Left ventricle myocardium inferior (tissue), 1 donor: ENCODE results near the gene NINJ2. TPM values are rescaled to one million over a fixed set of nuclear protein-coding genes. Genes with fewer than 3 reads are reported as not detected.
"Not testable (repeated sequence)": the region's sequence is repeated elsewhere in the genome, so short reads cannot be mapped to it uniquely, and the experiment has no call there.

Source experiments
- DNase-seq: peaks from one replicate; pipeline ENCODE4 v3.0.0-alpha.2; 2020
- H3K27ac ChIP-seq: fragments of 200-600 bp; replicated peaks from 2 replicates; pipeline ENCODE4 v1.8.0; 2021
- H3K27me3 ChIP-seq: fragments of 200-600 bp; 2 replicates; pipeline ENCODE4 v1.8.0; 2021; ENCODE audit warnings: low read depth
- H3K36me3 ChIP-seq: fragments of 200-600 bp; 2 replicates; pipeline ENCODE4 v1.8.0; 2021
- H3K4me1 ChIP-seq: fragments of 200-600 bp; 2 replicates; pipeline ENCODE4 v1.8.0; 2021
- H3K4me3 ChIP-seq: fragments of 200-600 bp; 2 replicates; pipeline ENCODE4 v1.8.0; 2021; ENCODE audit warnings: mild to moderate bottlenecking, moderate library complexity
- H3K9me3 ChIP-seq: fragments of 200-600 bp; replicated peaks from 2 replicates; pipeline ENCODE4 v1.8.0; 2021
- CTCF ChIP-seq: fragments of 200-600 bp; IDR thresholded peaks from 2 replicates; pipeline ENCODE4 v1.8.0; 2021; ENCODE audit warnings: antibody characterized with exemption, mild to moderate bottlenecking, borderline replicate concordance
- intact Hi-C: fragments of 100-400 bp; cut with micrococcal nuclease; formaldehyde crosslinking; loops from one replicate; pipeline ENCODE4 v1.11.0; 2022
- total RNA-seq: library from RNA; stranded (reverse); fragmentation: NEBNext Ultra II Directional; extraction: Animal tissue kit (Norgen Biotek cat#: 25700); gene quantifications from one replicate; pipeline ENCODE4 v1.2.1, GENCODE V29; 2021
- donor health status: DM: no; HTN: yes; CAD: no; lungs with severe emphysema.

NINJ2 gene
- total RNA-seq, 1 donor from 2014 or later: 4.6 TPM

- DNase-seq: no peak
- Histone ChIP-seq H3K27me3 (no peaks in the 10 kb centered on the region), H3K9me3 (peaks cover 22% of the 10 kb centered on the region), H3K4me1 (peaks cover 24% of the 10 kb centered on the region), H3K36me3 (no peaks in the 10 kb centered on the region), H3K27ac (no peak overlapping the region), H3K4me3 (no peak overlapping the region)
- TF ChIP-seq CTCF: no peak
- intact Hi-C loops: no loop called here
These were observed 38.8 kb upstream of the NINJ2 start for GRCh38 chr12:701896-702539.

GRCh38 chr12:700016-700415 is 36.8 kb upstream of the NINJ2 start:
- no peaks in the 10 kb centered on the region for H3K27me3 ChIP-seq
- H3K4me1 ChIP-seq: peaks cover 19% of the 10 kb centered on the region
- DNase-seq: no peak
- peaks cover 23% of the 10 kb centered on the region for H3K9me3 ChIP-seq
- no peak overlapping the region for H3K27ac ChIP-seq
- no peak overlapping the region for H3K4me3 ChIP-seq
- no peaks in the 10 kb centered on the region for H3K36me3 ChIP-seq
- no peak for TF ChIP-seq CTCF
- intact Hi-C loops: no loop called here

GRCh38 chr12:698222-698621 is 35.0 kb upstream of the NINJ2 start:
- H3K9me3 ChIP-seq: peaks cover 23% of the 10 kb centered on the region
- H3K36me3 ChIP-seq, H3K27ac ChIP-seq, H3K4me1 ChIP-seq, H3K4me3 ChIP-seq, DNase-seq, intact Hi-C loops, H3K27me3 ChIP-seq: not testable (repeated sequence)

GRCh38 chr12:697481-697880 is 34.2 kb upstream of the NINJ2 start:
- intact Hi-C loops: no loop called here
- no peaks in the 10 kb centered on the region for H3K27me3 ChIP-seq
- H3K27ac ChIP-seq: no peak overlapping the region
- peaks cover 23% of the 10 kb centered on the region for H3K9me3 ChIP-seq
- DNase-seq: no peak
- no peaks in the 10 kb centered on the region for H3K4me1 ChIP-seq
- H3K4me3 ChIP-seq: no peak overlapping the region
- no peaks in the 10 kb centered on the region for H3K36me3 ChIP-seq
- TF ChIP-seq CTCF: no peak

GRCh38 chr12:694734-695503 is 31.7 kb upstream of the NINJ2 start:
- no peak for TF ChIP-seq CTCF
- intact Hi-C loops: no loop called here
- H3K4me1 ChIP-seq: no peaks in the 10 kb centered on the region
- H3K4me3 ChIP-seq: no peak overlapping the region
- H3K27me3 ChIP-seq: no peaks in the 10 kb centered on the region
- no peak for DNase-seq
- no peaks in the 10 kb centered on the region for H3K36me3 ChIP-seq
- H3K9me3 ChIP-seq: peaks cover 23% of the 10 kb centered on the region
- H3K27ac ChIP-seq: no peak overlapping the region

GRCh38 chr12:693934-694533 is 30.8 kb upstream of the NINJ2 start:
- Histone ChIP-seq H3K27me3 (no peaks in the 10 kb centered on the region), H3K36me3 (no peaks in the 10 kb centered on the region), H3K4me3 (no peak overlapping the region), H3K4me1 (peaks cover 8% of the 10 kb centered on the region), H3K27ac (no peak overlapping the region), H3K9me3 (peaks cover 22% of the 10 kb centered on the region)
- intact Hi-C loops: no loop called here
- no peak for TF ChIP-seq CTCF
- DNase-seq: no peak
